Peyer's patch (tissue), 4 donors: ENCODE measurements around the gene LRIG1. TPM values are rescaled to one million over a fixed set of nuclear protein-coding genes. Genes with fewer than 3 reads are reported as not detected.
A peak's percentile ranks its signal among the peaks of the same experiment; 100 is the strongest.

Source experiments
- DNase-seq, 3 donors: peaks; one replicate each; pipeline ENCODE4 v3.0.0-alpha.2; 2017 to 2019
- H3K27ac ChIP-seq, 4 donors: fragments of 200-600 bp; sonication (generic); one replicate each; pipeline ENCODE4 v1.5.1; 2016 to 2019
- H3K27me3 ChIP-seq, 2 donors: fragments of 200-600 bp; sonication (generic); one replicate each; pipeline ENCODE4 v1.5.1; 2019
- H3K36me3 ChIP-seq, 3 donors: fragments of 200-600 bp; sonication (generic); one replicate each; pipeline ENCODE4 v1.5.1; 2016 to 2019
- H3K4me1 ChIP-seq, 4 donors: fragments of 200-600 bp; sonication (generic); one replicate each; pipeline ENCODE4 v1.5.1; 2016 to 2019
- H3K4me3 ChIP-seq, 4 donors: fragments of 200-600 bp; sonication (generic); 1 replicate in 3 of 4; 2 replicates in 1 of 4; pipeline ENCODE4 v1.5.1; 2016 to 2019; ENCODE audit warnings: mild to moderate bottlenecking in 1 of 4
- H3K9me3 ChIP-seq, 4 donors: fragments of 200-600 bp; sonication (generic); one replicate each; pipeline ENCODE4 v1.5.1; 2016 to 2019; ENCODE audit warnings: mild to moderate bottlenecking in 1 of 4
- CTCF ChIP-seq, 6 experiments: fragments of 450-650 bp in 4 of 6; fragments of 200-600 bp in 2 of 6; sonication (generic) in 1 of 6; IDR thresholded peaks; one replicate each; pipeline ENCODE4 v1.5.1; 2017 to 2019; ENCODE audit warnings: antibody characterized with exemption in 6 of 6, mild to moderate bottlenecking in 3 of 6, moderate library complexity in 1 of 6
- POLR2A ChIP-seq, 2 donors: fragments of 450-650 bp; IDR thresholded peaks; one replicate each; pipeline ENCODE4 v1.5.1; 2017; ENCODE audit warnings: antibody characterized with exemption in 2 of 2, mild to moderate bottlenecking in 2 of 2, moderate library complexity in 2 of 2
- total RNA-seq, 4 donors: library from RNA; depleted of rRNA; stranded (reverse); fragments of >200 nt; gene quantifications; one replicate each; pipeline ENCODE4 v1.1.0, GENCODE V29; 2016

LRIG1 gene
- total RNA-seq, 4 donors from 2014 or later = 28.5 to 65.2 (median 59.2) TPM

DNA sequence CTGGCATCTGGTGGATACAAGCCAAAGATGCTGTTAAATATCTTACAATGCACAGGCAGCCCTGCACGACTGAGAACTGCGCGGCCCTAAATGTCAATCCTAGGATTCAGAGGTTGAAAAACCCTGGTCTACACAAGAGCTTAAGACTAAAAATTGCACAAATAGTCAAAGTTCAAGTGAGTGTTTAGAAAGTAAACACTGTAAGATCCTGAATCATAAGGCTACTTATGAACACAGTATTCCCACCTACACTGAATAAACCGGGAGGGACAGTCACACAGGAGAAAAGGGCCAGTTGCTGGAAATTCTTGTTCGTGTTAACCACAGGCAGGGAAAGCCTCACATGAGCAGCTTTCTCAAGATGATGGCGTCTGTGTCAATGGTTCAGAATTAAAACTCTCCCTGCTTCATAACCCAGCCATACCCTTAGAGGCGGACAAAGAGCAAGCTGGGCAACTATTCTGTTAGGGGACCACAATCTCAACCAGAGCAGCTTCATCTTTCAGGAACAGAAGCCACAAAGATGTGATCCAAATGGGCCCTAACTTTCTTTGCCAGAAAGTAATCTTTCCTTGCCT, 37.7 kb downstream of the LRIG1 start:
- Histone ChIP-seq H3K9me3 (no peaks in the 10 kb centered on the region), H3K36me3 (peaks cover 0 to 3% (median 0%) of the 10 kb centered on the region in 3 donors), H3K4me1 (peaks cover 0 to 12% (median 0%) of the 10 kb centered on the region in 4 donors), H3K4me3 (no peak overlapping the region), H3K27me3 (no peaks in the 10 kb centered on the region), H3K27ac (no peak overlapping the region)
- TF ChIP-seq CTCF (IDR thresholded peaks at IDR 0.05) = no peak
- TF ChIP-seq POLR2A (IDR thresholded peaks at IDR 0.05) = no peak
- no peak for DNase-seq

DNA sequence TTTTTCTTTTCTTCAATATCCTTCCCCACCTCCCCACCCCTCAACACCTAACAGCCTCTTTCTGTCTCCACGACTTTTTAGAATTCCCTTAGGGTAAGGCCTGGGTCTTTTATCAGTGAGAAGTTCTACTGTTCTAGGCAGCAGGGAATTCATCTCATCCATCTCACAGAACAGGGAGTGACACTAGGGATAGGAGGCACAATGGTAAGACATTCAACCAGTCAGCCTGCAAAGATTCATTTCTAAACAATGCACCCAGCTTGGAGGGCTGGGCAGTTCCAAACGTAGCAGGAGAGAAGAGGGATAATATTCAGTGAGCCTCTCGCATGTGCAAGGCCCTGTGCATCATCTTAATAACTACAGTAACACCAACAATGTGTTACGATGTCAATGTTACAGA, 43.6 kb downstream of the LRIG1 start:
- no peak overlapping the region for H3K27ac ChIP-seq
- no peak overlapping the region for H3K4me3 ChIP-seq
- H3K9me3 ChIP-seq = no peaks in the 10 kb centered on the region
- H3K27me3 ChIP-seq = no peaks in the 10 kb centered on the region
- H3K36me3 ChIP-seq = peaks cover 0 to 11% (median 0%) of the 10 kb centered on the region in 3 donors
- TF ChIP-seq POLR2A (IDR thresholded peaks at IDR 0.05) (no peak), CTCF (IDR thresholded peaks at IDR 0.05) (no peak)
- H3K4me1 ChIP-seq = peaks cover 0 to 18% (median 0%) of the 10 kb centered on the region in 4 donors
- DNase-seq = no peak

DNA sequence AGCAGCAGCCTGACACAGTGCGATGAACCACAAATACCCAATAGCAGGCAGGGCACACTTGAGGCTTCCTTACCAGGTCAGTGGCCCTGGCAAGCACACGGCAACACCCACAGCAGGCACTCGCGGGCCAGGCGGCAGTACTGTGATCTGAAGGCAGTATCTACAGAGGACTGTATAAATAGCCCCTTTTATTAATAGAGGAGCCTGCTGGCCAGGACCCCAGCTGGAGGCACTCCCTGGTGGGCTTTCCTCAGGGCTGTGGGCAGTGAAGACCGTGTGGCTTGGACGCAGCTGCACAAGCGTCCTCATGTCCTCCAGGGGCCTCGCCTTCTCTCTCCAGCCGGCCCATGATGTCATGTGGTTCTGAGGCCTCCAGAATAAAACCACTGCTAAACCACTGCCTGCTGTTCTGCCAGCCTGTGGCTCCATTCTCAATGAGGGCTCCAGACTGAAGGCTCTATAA, 44.1 kb downstream of the LRIG1 start:
- Histone ChIP-seq H3K4me3 (no peak overlapping the region), H3K4me1 (peaks cover 0 to 18% (median 0%) of the 10 kb centered on the region in 4 donors), H3K9me3 (no peaks in the 10 kb centered on the region), H3K36me3 (peaks cover 0 to 11% (median 0%) of the 10 kb centered on the region in 3 donors), H3K27ac (no peak overlapping the region), H3K27me3 (no peaks in the 10 kb centered on the region)
- no peak for DNase-seq
- TF ChIP-seq POLR2A (IDR thresholded peaks at IDR 0.05) = no peak
- no peak for TF ChIP-seq CTCF (IDR thresholded peaks at IDR 0.05)

DNA sequence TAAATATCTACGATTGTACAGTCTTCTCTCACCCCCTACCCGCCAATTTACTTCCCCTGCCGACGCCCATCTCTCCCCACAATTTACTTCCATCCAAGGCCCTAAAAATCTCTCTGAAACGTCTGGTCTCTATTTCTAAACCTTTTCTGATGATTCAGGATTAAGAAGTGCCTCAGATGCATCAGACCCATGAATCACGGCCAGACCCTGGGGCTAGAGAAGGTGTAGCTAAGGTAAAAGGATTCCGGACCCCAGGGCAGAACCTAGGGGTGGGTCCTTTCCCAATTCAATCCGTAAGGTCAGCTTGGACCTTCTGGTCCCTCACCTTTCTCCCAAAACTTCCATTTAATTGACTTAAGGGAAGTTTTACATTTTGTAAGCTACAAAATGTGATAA, 46.4 kb downstream of the LRIG1 start:
- TF ChIP-seq CTCF (IDR thresholded peaks at IDR 0.05) (no peak), POLR2A (IDR thresholded peaks at IDR 0.05) (no peak)

GRCh38 chr3:66453651-66454463, 47.0 kb downstream of the LRIG1 start:
- peak overlapping the region in 2 of 4 donors; percentile 17 to 39 for H3K27ac ChIP-seq
- peaks cover 0 to 44% (median 0%) of the 10 kb centered on the region in 4 donors for H3K4me1 ChIP-seq
- H3K4me3 ChIP-seq = no peak overlapping the region
- peaks cover 0 to 8% (median 0%) of the 10 kb centered on the region in 3 donors for H3K36me3 ChIP-seq
- H3K27me3 ChIP-seq = no peaks in the 10 kb centered on the region
- TF ChIP-seq POLR2A (IDR thresholded peaks at IDR 0.05) (no peak), CTCF (IDR thresholded peaks at IDR 0.05) (no peak)
- no peaks in the 10 kb centered on the region for H3K9me3 ChIP-seq
- no peak for DNase-seq

More for the DNA sequence above, 46.4 kb downstream of the LRIG1 start:
- Histone ChIP-seq H3K9me3 (no peaks in the 10 kb centered on the region), H3K27me3 (no peaks in the 10 kb centered on the region), H3K4me3 (no peak overlapping the region), H3K4me1 (peaks cover 0 to 38% (median 0%) of the 10 kb centered on the region in 4 donors), H3K36me3 (peaks cover 0 to 8% (median 0%) of the 10 kb centered on the region in 3 donors), H3K27ac (no peak overlapping the region)
- DNase-seq = no peak
